Pulmonary artery endothelial cell (primary cell): ENCODE data around the gene OPN3. TPM values are rescaled to one million over a fixed set of nuclear protein-coding genes. Genes with fewer than 3 reads are reported as not detected.

Experiments used
- DNase-seq: peaks from one replicate; pipeline ENCODE4 v3.0.0-alpha.2; 2011; ENCODE audit warnings: low read depth, low spot score
- total RNA-seq: library from RNA; depleted of rRNA; stranded (reverse); fragments of >200 nt; gene quantifications from 2 replicates; pipeline ENCODE4 v1.2.3, GENCODE V29; 2014

Gene OPN3
- total RNA-seq, 1 donor from 2014 or later: 18.3 TPM

GRCh38 chr1:241591736-241592135, 48.4 kb downstream of the OPN3 start:
- DNase-seq: no peak

DNA sequence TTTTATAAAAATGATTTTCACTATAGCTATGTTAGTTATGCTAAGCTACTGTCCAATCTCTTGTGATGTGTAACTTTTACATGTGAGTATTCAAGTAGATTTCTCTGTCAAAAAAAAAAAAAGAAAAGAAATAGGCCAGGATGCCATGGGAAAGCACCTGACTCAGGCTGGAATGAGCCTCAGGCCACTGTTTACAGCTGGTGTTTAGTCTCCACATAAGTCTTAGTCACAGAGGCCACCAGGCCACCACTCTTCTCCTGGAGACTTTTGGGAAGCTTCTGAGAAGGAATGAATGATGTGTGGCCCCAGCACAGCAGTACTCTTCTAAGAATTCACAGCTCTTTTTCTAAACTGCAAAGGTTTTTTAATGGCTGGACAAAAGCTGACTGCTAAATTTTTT, 48.9 kb downstream of the OPN3 start:
- no peak for DNase-seq

- no peak for DNase-seq
These were observed 49.5 kb downstream of the OPN3 start for GRCh38 chr1:241590719-241591118.

DNA sequence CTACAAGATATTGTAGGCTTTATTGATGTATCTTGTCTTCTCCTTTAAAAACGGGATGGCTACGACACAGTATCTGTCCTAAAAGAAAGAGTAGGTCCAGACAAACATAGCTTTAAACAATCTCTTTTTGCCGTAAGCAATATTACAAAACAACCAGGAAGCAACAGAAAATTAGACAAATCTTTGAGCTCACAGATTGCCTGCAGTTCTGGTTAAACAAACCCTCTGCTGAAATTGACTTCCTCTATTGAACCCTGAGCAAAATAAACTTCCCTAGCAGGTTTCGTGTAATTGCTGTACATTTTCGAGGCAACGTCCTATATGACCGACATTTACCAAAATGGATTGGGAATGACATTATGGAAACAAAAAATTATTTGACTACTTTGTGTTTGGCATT, 50.6 kb downstream of the OPN3 start:
- DNase-seq: no peak

DNA sequence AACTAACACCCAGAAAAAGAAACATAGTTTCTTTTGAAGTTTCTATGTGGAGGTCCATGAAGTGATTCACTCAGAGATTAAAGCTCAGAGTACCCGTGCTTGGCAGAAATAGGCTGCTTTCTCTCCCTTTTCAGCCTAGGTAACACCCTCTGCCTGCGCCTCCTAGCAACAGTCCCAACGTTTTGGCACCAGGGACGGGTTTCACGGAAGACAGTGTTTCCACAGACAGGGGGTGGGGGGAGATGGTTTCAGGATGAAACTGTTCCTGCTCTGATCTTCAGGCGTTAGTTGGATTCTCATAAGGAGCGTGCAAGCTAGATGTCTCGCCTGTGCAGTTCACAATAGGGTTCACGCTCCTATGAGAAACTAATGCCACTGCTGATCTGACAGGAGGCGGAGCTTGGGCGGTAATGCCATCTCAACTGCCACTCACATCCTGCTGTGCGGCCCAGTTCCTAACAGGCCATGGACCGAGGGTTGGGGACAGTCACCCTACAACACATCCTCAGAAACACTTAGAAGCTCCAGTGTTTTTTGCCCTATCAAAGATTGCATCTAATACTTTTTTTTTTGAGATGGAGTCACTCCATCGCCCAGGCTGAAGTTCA, 53.2 kb downstream of the OPN3 start:
- no peak for DNase-seq

GRCh38 chr1:241582921-241583321, 57.2 kb downstream of the OPN3 start:
- no peak for DNase-seq

DNA sequence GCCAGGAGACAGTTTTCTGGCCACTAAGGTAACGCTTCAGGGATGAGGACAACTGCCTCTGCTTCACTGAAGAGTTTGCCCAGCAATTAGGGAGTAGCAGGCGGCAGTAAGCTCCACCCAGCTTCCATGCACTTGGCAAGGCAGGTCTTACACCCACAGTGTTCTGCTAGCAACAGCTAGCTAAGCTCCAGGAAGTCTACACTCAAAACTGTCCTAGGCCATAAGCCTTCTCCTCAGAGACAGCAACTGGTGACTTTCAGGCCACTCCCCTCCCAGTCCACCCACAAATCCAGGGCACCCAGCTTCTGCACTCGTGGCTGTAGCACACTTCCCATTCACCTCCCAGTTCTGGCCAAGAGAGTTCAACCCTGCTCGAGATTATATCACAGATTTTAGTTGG, 60.7 kb downstream of the OPN3 start:
- DNase-seq: no peak

GRCh38 chr1:241574154-241574553, 66.0 kb downstream of the OPN3 start:
- DNase-seq: no peak

GRCh38 chr1:241569848-241570247, 70.3 kb downstream of the OPN3 start:
- DNase-seq: no peak

GRCh38 chr1:241560849-241561187, 79.4 kb downstream of the OPN3 start:
- no peak for DNase-seq

GRCh38 chr1:241560146-241560848, 79.9 kb downstream of the OPN3 start:
- DNase-seq: no peak

- DNase-seq: no peak
These were observed 82.5 kb downstream of the OPN3 start for GRCh38 chr1:241557551-241558193.

- no peak for DNase-seq
These were observed 83.1 kb downstream of the OPN3 start for GRCh38 chr1:241557031-241557430.

- no peak for DNase-seq
These were observed 84.6 kb downstream of the OPN3 start for GRCh38 chr1:241555526-241555925.

DNA sequence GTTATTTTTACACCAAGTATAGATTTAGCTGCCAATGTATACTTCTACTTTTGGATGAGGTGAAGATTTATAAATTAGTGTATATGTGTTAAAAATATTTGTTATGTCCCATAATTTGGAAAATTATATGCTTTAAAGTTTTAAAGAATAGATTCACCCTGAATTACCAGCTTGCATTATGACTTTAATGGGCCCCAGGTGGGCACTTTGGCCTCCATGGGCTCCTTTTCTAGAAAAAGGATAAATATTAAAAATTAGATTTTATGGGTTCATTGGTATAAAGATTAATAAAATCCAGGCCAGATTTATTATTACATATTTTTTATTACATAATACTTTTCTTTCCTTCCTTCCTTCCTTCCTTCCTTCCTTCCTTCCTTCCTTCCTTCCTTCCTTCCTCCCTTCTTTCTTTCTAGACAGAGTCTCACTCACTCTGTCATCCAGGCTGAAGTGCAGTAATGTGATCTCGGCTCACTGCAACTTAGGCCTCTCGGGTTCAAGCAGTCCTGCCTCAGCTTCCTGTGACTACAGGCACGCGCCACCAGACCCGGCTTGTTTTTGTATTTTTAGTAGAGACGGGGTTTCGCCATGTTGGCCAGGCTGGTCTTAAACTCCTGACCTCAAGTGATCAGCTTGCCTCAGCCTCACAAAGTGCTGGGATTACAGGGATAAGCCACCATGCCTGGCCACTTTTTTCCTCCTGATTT, 86.1 kb downstream of the OPN3 start:
- no peak for DNase-seq

DNA sequence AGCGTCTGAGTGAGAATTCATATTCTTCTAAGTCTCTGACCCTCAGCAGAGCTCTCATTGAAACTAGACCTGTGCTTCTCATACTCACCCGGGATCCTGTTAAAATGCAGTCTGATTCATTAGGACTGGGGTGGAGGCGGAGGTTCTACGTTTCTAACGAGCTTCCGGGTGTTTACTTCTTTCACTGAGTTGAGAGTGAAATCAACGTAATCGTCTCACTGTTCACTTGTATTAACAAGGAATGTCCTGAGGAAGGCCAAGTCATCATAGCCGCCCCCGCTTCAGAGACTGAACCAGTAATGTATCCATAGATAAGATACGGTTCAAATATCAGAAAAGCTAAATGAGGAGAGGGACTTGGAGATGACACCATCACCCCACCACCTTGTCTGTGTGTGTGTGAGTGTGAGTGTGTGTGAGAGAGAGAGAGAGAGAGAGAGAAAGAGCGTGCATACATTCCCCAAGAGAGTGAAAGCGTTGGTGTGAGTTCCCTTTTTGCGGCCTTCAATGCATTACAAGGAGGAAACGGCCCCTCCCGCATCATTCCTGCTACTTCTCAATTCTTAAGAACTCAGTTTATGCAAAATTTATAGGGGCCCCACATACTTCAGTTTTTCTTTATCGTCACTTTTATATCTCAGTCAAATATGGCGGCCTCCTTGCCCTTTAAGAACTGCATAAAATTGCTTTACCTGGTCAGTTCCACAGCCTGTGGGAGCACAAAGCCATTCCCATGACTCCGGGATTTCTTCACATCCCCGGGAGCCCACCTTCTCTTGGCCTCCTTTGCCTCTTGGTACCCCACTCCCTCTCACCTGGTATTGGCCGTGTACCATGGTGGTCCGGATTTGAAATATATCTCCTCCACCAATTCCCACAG, 88.2 kb downstream of the OPN3 start:
- DNase-seq: no peak

DNA sequence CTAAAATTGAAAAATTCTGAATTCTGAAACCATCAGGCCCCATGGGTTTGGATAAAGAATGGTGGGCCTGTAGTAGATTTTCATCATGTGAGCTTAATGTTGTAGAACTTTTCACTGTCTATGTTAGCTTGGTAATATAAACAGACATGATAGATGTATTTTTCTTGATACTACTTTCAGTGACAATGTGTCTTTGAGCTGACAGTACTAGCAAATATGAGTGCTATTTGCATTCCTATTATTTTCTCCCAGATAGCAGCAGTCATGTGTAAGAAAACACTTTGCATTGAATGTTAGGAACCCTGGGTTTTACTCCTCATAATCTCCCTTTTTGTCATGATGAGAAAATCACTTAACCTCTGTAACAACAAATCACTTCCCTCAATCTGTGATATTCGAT, 89.9 kb downstream of the OPN3 start:
- no peak for DNase-seq

- no peak for DNase-seq
These were observed 92.2 kb downstream of the OPN3 start for GRCh38 chr1:241548008-241548407.
